Activated B cell treated with CpG ODN at 0.5 μM for 24 hours (primary cell): Measurements from ENCODE around the gene LPP. TPM values are rescaled to one million over a fixed set of nuclear protein-coding genes. Genes with fewer than 3 reads are reported as not detected.

ENCODE experiments used
- ATAC-seq: fragments of 200-7000 bp; cut with Tn5 transposase; one replicate; pipeline ENCODE4 v1.10.0; 2021; ENCODE audit warnings: low read depth, mild to moderate bottlenecking, moderate library complexity
- CTCF ChIA-PET: fragments of 350-600 bp; sonication (Branson Sonifier 250); formaldehyde crosslinking; loops from one replicate; lab custom pipeline; 2021; ENCODE audit warnings: antibody characterized with exemption; lab: Charles Lee
- POLR2A ChIA-PET: fragments of 350-600 bp; sonication (Branson Sonifier 250); formaldehyde crosslinking; loops from one replicate; lab custom pipeline; 2021; ENCODE audit warnings: antibody characterized with exemption; lab: Charles Lee
- DNase-seq: peaks from one replicate; pipeline ENCODE4 v3.0.0; 2022
- H3K27ac Mint-ChIP-seq: one replicate; pipeline ENCODE4 v1.8.0; 2020; ENCODE audit warnings: mixed read lengths
- H3K27me3 Mint-ChIP-seq: one replicate; pipeline ENCODE4 v1.8.0; 2021; ENCODE audit warnings: mixed read lengths
- H3K36me3 Mint-ChIP-seq: one replicate; pipeline ENCODE4 v1.8.0; 2021; ENCODE audit warnings: low read depth, mixed read lengths
- H3K4me1 Mint-ChIP-seq: one replicate; pipeline ENCODE4 v1.8.0; 2021; ENCODE audit warnings: mixed read lengths
- H3K4me3 Mint-ChIP-seq: one replicate; pipeline ENCODE4 v1.8.0; 2020; ENCODE audit warnings: mild to moderate bottlenecking, mixed read lengths
- H3K9me3 Mint-ChIP-seq: one replicate; pipeline ENCODE4 v1.8.0; 2020; ENCODE audit warnings: mixed read lengths
- CTCF ChIP-seq: fragments of 200-600 bp; IDR thresholded peaks from one replicate; pipeline ENCODE4 v1.8.0; 2022; ENCODE audit warnings: antibody characterized with exemption, mild to moderate bottlenecking
- intact Hi-C: fragments of 100-400 bp; cut with micrococcal nuclease; formaldehyde crosslinking; loops from one replicate; pipeline ENCODE4 v1.15.1; 2024
- total RNA-seq: library from RNA; stranded (reverse); gene quantifications from 2 replicates; pipeline ENCODE4 v1.2.3, GENCODE V29; 2022

Gene LPP
- total RNA-seq, 1 donor from 2014 or later = 60.1 TPM

GRCh38 chr3:188108703-188109412 lies 45.1 kb upstream of the LPP start:
- intact Hi-C loops = loop anchor here (2.0 to 5.0 kb wide), 3 partner anchors 46 to 362 kb away; partner anchors contain the start of genes BCL6 and LPP
- peak overlapping the region; percentile 42 for H3K4me3 Mint-ChIP-seq
- peak overlapping the region; percentile 78 for H3K27ac Mint-ChIP-seq
- no peak for DNase-seq
- H3K4me1 Mint-ChIP-seq = peaks cover 26% of the 10 kb centered on the region
- no peaks in the 10 kb centered on the region for H3K27me3 Mint-ChIP-seq
- H3K9me3 Mint-ChIP-seq = no peaks in the 10 kb centered on the region
- ChIA-PET POLR2A (interaction anchor here (0.7 to 2.0 kb wide), 2 partner anchors 25 to 364 kb away, joined by 3 to 4 read pairs; partner anchors contain the start of gene BCL6), CTCF (no interaction called here)
- H3K36me3 Mint-ChIP-seq = no peaks in the 10 kb centered on the region
- TF ChIP-seq CTCF = no peak
- ATAC-seq = peak; percentile 73

GRCh38 chr3:188111002-188111584 lies 42.9 kb upstream of the LPP start:
- Mint-ChIP-seq H3K4me3 (no peak overlapping the region), H3K9me3 (no peaks in the 10 kb centered on the region), H3K27me3 (no peaks in the 10 kb centered on the region), H3K36me3 (no peaks in the 10 kb centered on the region), H3K4me1 (peaks cover 26% of the 10 kb centered on the region), H3K27ac (no peak overlapping the region)
- TF ChIP-seq CTCF = no peak
- ChIA-PET POLR2A (no interaction called here), CTCF (no interaction called here)
- intact Hi-C loops = no loop called here
- no peak for ATAC-seq
- no peak for DNase-seq

- no peak for ATAC-seq
- POLR2A ChIA-PET = interaction anchor here (1.0 kb wide), 1 partner anchor 19 kb away, joined by 4 read pairs; no protein-coding TSS in a partner anchor
- no peak for TF ChIP-seq CTCF
These were observed 40.2 kb upstream of the LPP start for GRCh38 chr3:188113756-188114155.

GRCh38 chr3:188119846-188120245 lies 34.1 kb upstream of the LPP start:
- ATAC-seq (no peak), DNase-seq (no peak)
- POLR2A ChIA-PET = no interaction called here
- Mint-ChIP-seq H3K4me3 (no peak overlapping the region), H3K9me3 (no peaks in the 10 kb centered on the region), H3K4me1 (peaks cover 22% of the 10 kb centered on the region), H3K36me3 (no peaks in the 10 kb centered on the region), H3K27ac (peak overlapping the region; percentile 24), H3K27me3 (peaks cover 6% of the 10 kb centered on the region)
- intact Hi-C loops = no loop called here
- TF ChIP-seq CTCF = no peak
- CTCF ChIA-PET = no interaction called here

More at GRCh38 chr3:188113756-188114155, 40.2 kb upstream of the LPP start:
- no peak overlapping the region for H3K4me3 Mint-ChIP-seq
- no peaks in the 10 kb centered on the region for H3K9me3 Mint-ChIP-seq
- intact Hi-C loops = loop anchor here (1.0 to 2.0 kb wide), 2 partner anchors 10 to 15 kb away; no protein-coding TSS in a partner anchor
- peaks cover 19% of the 10 kb centered on the region for H3K4me1 Mint-ChIP-seq
- H3K27ac Mint-ChIP-seq = no peak overlapping the region
- CTCF ChIA-PET = interaction anchor here (0.6 kb wide), 1 partner anchor 472 kb away, joined by 3 read pairs; no protein-coding TSS in a partner anchor
- no peak for DNase-seq
- no peaks in the 10 kb centered on the region for H3K27me3 Mint-ChIP-seq
- no peaks in the 10 kb centered on the region for H3K36me3 Mint-ChIP-seq
